Mesothelial cell of epicardium (in vitro differentiated cells): Measurements from ENCODE around the gene INTS11. TPM values are rescaled to one million over a fixed set of nuclear protein-coding genes. Genes with fewer than 3 reads are reported as not detected.

Experiments used
- DNase-seq, 2 experiments: peaks; one replicate each; pipeline ENCODE4 v3.0.0; 2021; ENCODE audit warnings: low spot score in 2 of 2; ENCODE audit not compliant: unreplicated experiment in 2 of 2
- H3K27ac Mint-ChIP-seq: 2 replicates; pipeline ENCODE4 v1.8.0; 2021; ENCODE audit warnings: mixed read lengths
- H3K27me3 Mint-ChIP-seq: 2 replicates; pipeline ENCODE4 v1.8.0; 2021; ENCODE audit warnings: low read depth, mixed read lengths
- H3K36me3 Mint-ChIP-seq: 2 replicates; pipeline ENCODE4 v1.8.0; 2021; ENCODE audit warnings: mixed read lengths
- H3K4me1 Mint-ChIP-seq: 2 replicates; pipeline ENCODE4 v1.8.0; 2021; ENCODE audit warnings: mixed read lengths
- H3K4me3 Mint-ChIP-seq: 2 replicates; pipeline ENCODE4 v1.8.0; 2021; ENCODE audit warnings: mild to moderate bottlenecking, moderate library complexity, mixed read lengths
- H3K9me3 Mint-ChIP-seq: 2 replicates; pipeline ENCODE4 v1.8.0; 2021; ENCODE audit warnings: mixed read lengths
- total RNA-seq: library from RNA; stranded (reverse); gene quantifications from 3 replicates; pipeline ENCODE4 v1.2.1, GENCODE V29; 2021
- TF ChIP-seq, protein P1 (sequence below): fragments of 200-600 bp; sonication (generic); IDR thresholded peaks from one replicate; pipeline ENCODE4 v1.5.0; 2021; ENCODE audit warnings: antibody characterized with exemption; ENCODE audit not compliant: unreplicated experiment

The INTS11 gene
- total RNA-seq, 1 donor from 2014 or later, result 165 TPM

- peak in 1 of 2 experiments; percentile 21 for DNase-seq
- H3K27me3 Mint-ChIP-seq, result peaks cover under 1% of the 10 kb centered on the region
- peak overlapping the region; percentile 94 for H3K27ac Mint-ChIP-seq
- no peaks in the 10 kb centered on the region for H3K9me3 Mint-ChIP-seq
- TF ChIP-seq, protein P1, sequence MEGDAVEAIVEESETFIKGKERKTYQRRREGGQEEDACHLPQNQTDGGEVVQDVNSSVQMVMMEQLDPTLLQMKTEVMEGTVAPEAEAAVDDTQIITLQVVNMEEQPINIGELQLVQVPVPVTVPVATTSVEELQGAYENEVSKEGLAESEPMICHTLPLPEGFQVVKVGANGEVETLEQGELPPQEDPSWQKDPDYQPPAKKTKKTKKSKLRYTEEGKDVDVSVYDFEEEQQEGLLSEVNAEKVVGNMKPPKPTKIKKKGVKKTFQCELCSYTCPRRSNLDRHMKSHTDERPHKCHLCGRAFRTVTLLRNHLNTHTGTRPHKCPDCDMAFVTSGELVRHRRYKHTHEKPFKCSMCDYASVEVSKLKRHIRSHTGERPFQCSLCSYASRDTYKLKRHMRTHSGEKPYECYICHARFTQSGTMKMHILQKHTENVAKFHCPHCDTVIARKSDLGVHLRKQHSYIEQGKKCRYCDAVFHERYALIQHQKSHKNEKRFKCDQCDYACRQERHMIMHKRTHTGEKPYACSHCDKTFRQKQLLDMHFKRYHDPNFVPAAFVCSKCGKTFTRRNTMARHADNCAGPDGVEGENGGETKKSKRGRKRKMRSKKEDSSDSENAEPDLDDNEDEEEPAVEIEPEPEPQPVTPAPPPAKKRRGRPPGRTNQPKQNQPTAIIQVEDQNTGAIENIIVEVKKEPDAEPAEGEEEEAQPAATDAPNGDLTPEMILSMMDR, result no peak
- H3K4me1 Mint-ChIP-seq, result peaks cover 35% of the 10 kb centered on the region
- H3K4me3 Mint-ChIP-seq, result peak overlapping the region; percentile 78
- no peaks in the 10 kb centered on the region for H3K36me3 Mint-ChIP-seq
These were observed 34.8 kb upstream of the INTS11 start for GRCh38 chr1:1359308-1359663.

DNA sequence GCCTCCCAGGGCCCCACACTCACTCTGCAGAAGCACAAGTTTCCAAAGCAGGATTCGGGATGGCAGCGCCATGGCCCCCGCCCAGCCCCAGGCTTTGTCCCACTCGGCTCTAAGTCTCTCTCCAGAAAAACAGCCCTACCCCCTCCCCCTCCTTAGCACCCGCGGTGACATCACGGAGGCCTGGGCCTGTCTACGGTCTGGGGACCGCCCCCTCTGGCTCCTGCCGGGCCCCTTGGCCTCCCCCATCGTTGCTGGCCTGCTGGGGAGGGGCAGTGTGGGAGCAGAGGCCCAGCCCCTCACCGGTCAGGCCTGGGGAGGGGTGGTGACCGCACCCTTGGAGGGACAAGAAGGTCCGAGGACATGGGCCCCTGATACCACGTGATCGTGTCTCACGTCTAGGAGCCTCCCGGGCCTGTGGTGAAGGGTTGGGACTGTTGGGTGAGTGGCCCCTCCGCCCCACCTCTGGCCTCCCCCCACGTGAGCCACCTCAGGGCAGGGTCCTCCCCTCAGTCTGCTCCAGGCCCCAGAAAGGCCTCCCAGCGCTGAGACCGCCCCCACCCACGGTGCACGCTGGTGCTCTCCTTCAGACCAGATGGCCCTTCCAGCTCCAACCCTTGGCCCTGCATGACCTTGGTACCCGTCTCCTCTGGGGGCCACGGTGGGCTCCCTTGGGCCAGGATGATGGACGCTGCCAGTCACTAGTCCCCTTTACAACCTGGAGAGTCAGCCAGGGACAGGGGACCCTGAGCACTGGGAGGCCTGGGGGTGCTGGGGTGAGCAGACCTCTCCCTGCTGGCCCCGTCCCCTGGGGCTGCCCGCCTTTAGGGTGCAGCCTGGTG lies 34.2 kb upstream of the INTS11 start, which contains the start of gene MXRA8:
TSS of gene MXRA8 (minus strand) at position 123 of the 839 bp plus-strand sequence. CDS start at position 72, 51 bp downstream.
- no peaks in the 10 kb centered on the region for H3K9me3 Mint-ChIP-seq
- H3K4me3 Mint-ChIP-seq, result peak within 1 kb of the TSS; percentile 78
- peaks cover 2% of the 10 kb centered on the region for H3K27me3 Mint-ChIP-seq
- TF ChIP-seq, protein P1, result no peak
- H3K27ac Mint-ChIP-seq, result peak within 1 kb of the TSS; percentile 94
- peaks cover 38% of the 10 kb centered on the region for H3K4me1 Mint-ChIP-seq
- no peaks in the 10 kb centered on the region for H3K36me3 Mint-ChIP-seq
- DNase-seq, result peak in 1 of 2 experiments; percentile 54

GRCh38 chr1:1357871-1358432 lies 33.5 kb upstream of the INTS11 start:
- Mint-ChIP-seq H3K27ac (peak overlapping the region; percentile 94), H3K36me3 (no peaks in the 10 kb centered on the region), H3K27me3 (peaks cover 2% of the 10 kb centered on the region), H3K4me1 (peaks cover 38% of the 10 kb centered on the region), H3K9me3 (no peaks in the 10 kb centered on the region), H3K4me3 (peak overlapping the region; percentile 78)
- TF ChIP-seq, protein P1, result no peak
- DNase-seq, result peak in 1 of 2 experiments; percentile 34

GRCh38 chr1:1356796-1357401 lies 32.4 kb upstream of the INTS11 start:
- peaks cover 4% of the 10 kb centered on the region for H3K27me3 Mint-ChIP-seq
- H3K9me3 Mint-ChIP-seq, result no peaks in the 10 kb centered on the region
- DNase-seq, result no peak
- TF ChIP-seq, protein P1, result no peak
- H3K36me3 Mint-ChIP-seq, result peaks cover 2% of the 10 kb centered on the region
- peak overlapping the region; percentile 78 for H3K4me3 Mint-ChIP-seq
- H3K27ac Mint-ChIP-seq, result peak overlapping the region; percentile 94
- peaks cover 44% of the 10 kb centered on the region for H3K4me1 Mint-ChIP-seq

DNA sequence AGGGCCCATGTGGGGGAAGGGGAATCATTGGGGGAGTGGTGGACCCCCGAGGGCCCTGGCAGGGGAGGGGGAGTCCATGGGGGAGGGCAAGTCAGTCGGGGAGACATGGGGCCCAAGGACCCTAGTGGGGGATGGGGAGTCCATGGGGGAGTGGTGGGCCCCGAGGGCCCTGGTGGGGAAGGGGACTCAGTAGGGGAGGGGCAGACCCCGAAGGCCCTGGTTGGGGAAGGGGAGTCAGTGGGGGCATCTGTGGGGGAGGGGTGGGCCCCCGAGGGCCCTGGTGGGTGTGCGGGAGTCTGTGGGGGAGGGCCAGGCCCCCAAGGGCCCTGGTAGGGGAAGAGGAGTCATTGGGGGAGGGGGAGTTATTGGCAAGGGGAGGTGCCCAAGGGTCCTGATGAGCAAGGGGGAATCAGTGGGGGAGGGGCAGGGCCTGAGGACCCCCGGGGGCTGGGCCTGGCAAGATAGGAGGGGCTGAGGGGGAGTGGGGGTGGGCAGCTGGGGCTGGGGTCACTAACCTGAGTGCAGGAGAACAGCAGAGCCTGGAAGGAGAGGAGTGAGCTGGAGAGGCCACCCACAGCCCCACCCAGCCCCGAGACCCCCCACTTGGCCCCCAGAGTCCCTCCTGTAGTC lies 31.8 kb upstream of the INTS11 start:
- DNase-seq, result no peak
- Mint-ChIP-seq H3K36me3 (peaks cover 2% of the 10 kb centered on the region), H3K9me3 (no peaks in the 10 kb centered on the region), H3K4me3 (peak overlapping the region; percentile 78), H3K27me3 (peaks cover 4% of the 10 kb centered on the region), H3K4me1 (peaks cover 43% of the 10 kb centered on the region), H3K27ac (no peak overlapping the region)
- TF ChIP-seq, protein P1, result no peak
